OCI-LY7 (cell line): ENCODE data around the gene PHACTR3. TPM values are rescaled to one million over a fixed set of nuclear protein-coding genes. Genes with fewer than 3 reads are reported as not detected.

Experiments
- BruUV-seq: library from RNA; stranded (reverse); fragments of 400-500 nt; replicated peaks from 2 replicates; lab custom pipeline; 2021; lab: Mats Ljungman, UMichigan
- CTCF ChIA-PET: fragments of 300-600 bp; sonication (Branson Sonifier 250); formaldehyde crosslinking; loops from one replicate; lab custom pipeline; 2022; ENCODE audit warnings: antibody characterized with exemption; ENCODE audit not compliant: unreplicated experiment; lab: Charles Lee
- POLR2A ChIA-PET: fragments of 300-600 bp; sonication (Branson Sonifier 250); formaldehyde crosslinking; loops from one replicate; lab custom pipeline; 2022; ENCODE audit warnings: antibody characterized with exemption; lab: Charles Lee
- DNase-seq: peaks from one replicate; pipeline ENCODE4 v3.0.0-alpha.2; 2015; ENCODE audit warnings: low spot score
- H2AFZ ChIP-seq: fragments of 200-600 bp; sonication (generic), shearing (Covaris generic); 2 replicates; pipeline ENCODE4 v1.6.1; 2014; ENCODE audit warnings: mild to moderate bottlenecking, antibody characterized with exemption, low read length, moderate library complexity
- H3K27ac ChIP-seq: fragments of 200-600 bp; sonication (generic); 2 replicates; pipeline ENCODE4 v1.5.1; 2014; ENCODE audit warnings: mixed run types, low read depth, mild to moderate bottlenecking, moderate library complexity, low read length, inconsistent platforms; ENCODE audit not compliant: poor library complexity, severe bottlenecking
- H3K36me3 ChIP-seq: fragments of 200-600 bp; sonication (generic); 2 replicates; pipeline ENCODE4 v1.6.1; 2014; ENCODE audit warnings: mild to moderate bottlenecking, antibody characterized with exemption, low read length, moderate library complexity, mixed read lengths; ENCODE audit not compliant: insufficient read depth
- H3K4me1 ChIP-seq: fragments of 200-600 bp; sonication (generic); 2 replicates; pipeline ENCODE4 v1.5.1; 2014; ENCODE audit warnings: mild to moderate bottlenecking, low read length; ENCODE audit not compliant: insufficient read depth, poor library complexity, severe bottlenecking
- H3K4me2 ChIP-seq: fragments of 200-600 bp; sonication (generic); 2 replicates; pipeline ENCODE4 v1.6.1; 2014; ENCODE audit warnings: mild to moderate bottlenecking, low read length
- H3K4me3 ChIP-seq: fragments of 200-600 bp; sonication (generic); 2 replicates; pipeline ENCODE4 v1.5.1; 2014; ENCODE audit warnings: mild to moderate bottlenecking, low read depth, low read length; ENCODE audit not compliant: poor library complexity, severe bottlenecking
- H3K79me2 ChIP-seq: fragments of 200-600 bp; sonication (generic); 2 replicates; pipeline ENCODE4 v1.6.1; 2016; ENCODE audit warnings: low read depth, mild to moderate bottlenecking, low read length, moderate library complexity, mixed read lengths; ENCODE audit not compliant: insufficient read depth
- H3K9me2 ChIP-seq: fragments of 200-600 bp; sonication (generic); 2 replicates; pipeline ENCODE4 v1.6.1; 2016; ENCODE audit warnings: mild to moderate bottlenecking, low read length, mixed read lengths; ENCODE audit not compliant: insufficient read depth
- H3K9me3 ChIP-seq: fragments of 200-600 bp; sonication (generic); 2 replicates; pipeline ENCODE4 v1.6.1; 2014; ENCODE audit warnings: mild to moderate bottlenecking, mixed run types, low read length, mixed read lengths
- H4K20me1 ChIP-seq: fragments of 200-600 bp; sonication (generic); 2 replicates; pipeline ENCODE4 v1.6.1; 2014; ENCODE audit warnings: mild to moderate bottlenecking, antibody characterized with exemption, low read length, moderate library complexity, mixed read lengths; ENCODE audit not compliant: insufficient read depth
- CTCF ChIP-seq: fragments of 200-600 bp; sonication (generic); conservative IDR thresholded peaks from 2 replicates; pipeline ENCODE4 v1.5.1; 2014; ENCODE audit warnings: mild to moderate bottlenecking, antibody characterized with exemption, low read length, moderate library complexity, mixed read lengths
- EZH2phosphoT487 ChIP-seq: fragments of 200-600 bp; sonication (generic); IDR thresholded peaks from 2 replicates; pipeline ENCODE4 v1.6.1; 2018; ENCODE audit warnings: low read depth, borderline replicate concordance, mild to moderate bottlenecking, mixed run types, antibody characterized with exemption, low read length, moderate library complexity, mixed read lengths
- intact Hi-C: fragments of 100-400 bp; cut with micrococcal nuclease; formaldehyde crosslinking; loops from one replicate; pipeline ENCODE4 v1.10.0; 2022; ENCODE audit not compliant: unreplicated experiment
- total RNA-seq, 2 experiments: library from RNA; depleted of rRNA in 1 of 2; stranded (reverse); fragments of >200 nt in 1 of 2; shearing (Covaris generic) in 1 of 2; gene quantifications; 2 replicates each; pipeline ENCODE4 v1.2.3, GENCODE V29; 2014 to 2022

The PHACTR3 gene
- total RNA-seq, 2 experiments from 2014 or later = 0.32 TPM; not detected in 1

- H3K4me2 ChIP-seq = no peak overlapping the region
- no peaks in the 10 kb centered on the region for H3K36me3 ChIP-seq
- no peaks in the 10 kb centered on the region for H3K9me2 ChIP-seq
- POLR2A ChIA-PET = no interaction called here
- H3K79me2 ChIP-seq = no peaks in the 10 kb centered on the region
- no peaks in the 10 kb centered on the region for H3K9me3 ChIP-seq
- H4K20me1 ChIP-seq = no peaks in the 10 kb centered on the region
- CTCF ChIA-PET = no interaction called here
- no peaks in the 10 kb centered on the region for H3K4me1 ChIP-seq
- H2AFZ ChIP-seq = no peak overlapping the region
- H3K4me3 ChIP-seq = no peak overlapping the region
- H3K27ac ChIP-seq = no peak overlapping the region
- no TSS peak for BruUV-seq
- no peak for DNase-seq
- TF ChIP-seq EZH2phosphoT487 (no peak), CTCF (no peak)
- intact Hi-C loops = no loop called here
Measured at GRCh38 chr20:59677586-59677985, 73.2 kb downstream of the PHACTR3 start.

- Histone ChIP-seq H2AFZ (no peak overlapping the region), H3K9me2 (no peaks in the 10 kb centered on the region), H4K20me1 (no peaks in the 10 kb centered on the region), H3K9me3 (no peaks in the 10 kb centered on the region), H3K36me3 (no peaks in the 10 kb centered on the region), H3K79me2 (no peaks in the 10 kb centered on the region), H3K4me1 (no peaks in the 10 kb centered on the region), H3K4me3 (no peak overlapping the region), H3K27ac (no peak overlapping the region), H3K4me2 (no peak overlapping the region)
- BruUV-seq = no TSS peak
- no peak for TF ChIP-seq CTCF
- no peak for TF ChIP-seq EZH2phosphoT487
- ChIA-PET CTCF (no interaction called here), POLR2A (no interaction called here)
- DNase-seq = no peak
- intact Hi-C loops = no loop called here
Measured at GRCh38 chr20:59678288-59678687, 73.9 kb downstream of the PHACTR3 start.

GRCh38 chr20:59678951-59679350 is 74.6 kb downstream of the PHACTR3 start:
- TF ChIP-seq EZH2phosphoT487 (no peak), CTCF (no peak)
- no peaks in the 10 kb centered on the region for H3K9me3 ChIP-seq
- H4K20me1 ChIP-seq = no peaks in the 10 kb centered on the region
- ChIA-PET CTCF (no interaction called here), POLR2A (no interaction called here)
- no peak overlapping the region for H3K4me3 ChIP-seq
- H3K36me3 ChIP-seq = no peaks in the 10 kb centered on the region
- H2AFZ ChIP-seq = no peak overlapping the region
- H3K4me1 ChIP-seq = no peaks in the 10 kb centered on the region
- H3K27ac ChIP-seq = no peak overlapping the region
- intact Hi-C loops = no loop called here
- DNase-seq = no peak
- H3K9me2 ChIP-seq = no peaks in the 10 kb centered on the region
- no peak overlapping the region for H3K4me2 ChIP-seq
- no peaks in the 10 kb centered on the region for H3K79me2 ChIP-seq
- no TSS peak for BruUV-seq
